Ovary (tissue), 9 donors: Measurements from ENCODE around the gene KCNA5. TPM values are rescaled to one million over a fixed set of nuclear protein-coding genes. Genes with fewer than 3 reads are reported as not detected.

ENCODE experiments used
- DNase-seq, 5 donors: peaks; one replicate each; pipeline ENCODE4 v3.0.0-alpha.2; 2019 to 2020
- H3K27ac ChIP-seq, 2 donors: fragments of 200-600 bp; one replicate each; pipeline versions ENCODE4 v1.5.1 to v1.8.0; 2019 to 2022
- H3K27me3 ChIP-seq: fragments of 200-600 bp; one replicate; pipeline ENCODE4 v1.8.0; 2022
- H3K36me3 ChIP-seq: fragments of 200-600 bp; sonication (generic); one replicate; pipeline ENCODE4 v1.5.1; 2019
- H3K4me1 ChIP-seq: one replicate; pipeline ENCODE4 v1.8.1; 2013; ENCODE audit warnings: mild to moderate bottlenecking, moderate library complexity; ENCODE audit not compliant: insufficient read depth
- H3K4me3 ChIP-seq: fragments of 200-600 bp; sonication (generic); one replicate; pipeline ENCODE4 v1.5.1; 2017
- H3K9me3 ChIP-seq, 2 donors: fragments of 200-600 bp in 1 of 2; sonication (generic) in 1 of 2; one replicate each; pipeline versions ENCODE4 v1.5.1 to v1.8.1; 2013 to 2019; ENCODE audit warnings: mild to moderate bottlenecking in 1 of 2, moderate library complexity in 1 of 2
- CTCF ChIP-seq, 3 donors: fragments of 450-650 bp in 2 of 3; fragments of 200-600 bp in 1 of 3; IDR thresholded peaks; one replicate each; pipeline versions ENCODE4 v1.5.1 to v1.8.0; 2016 to 2022; ENCODE audit warnings: antibody characterized with exemption in 3 of 3, mild to moderate bottlenecking in 1 of 3
- EP300 ChIP-seq: sonication (generic); formaldehyde crosslinking; IDR thresholded peaks from one replicate; pipeline ENCODE4 v1.6.1; 2017; ENCODE audit warnings: antibody characterized with exemption
- POLR2A ChIP-seq: fragments of 450-650 bp; IDR thresholded peaks from one replicate; pipeline ENCODE4 v1.6.1; 2017; ENCODE audit warnings: antibody characterized with exemption, mild to moderate bottlenecking, moderate library complexity
- WGBS, 3 donors: extraction: QIAGEN DNeasy Blood & Tissue Kit in 1 of 3; methylation state at CpG; one replicate each; pipeline versions ENCODE4 v1.1.5 to v1.1.7; 2013 to 2017; 5-methylcytosine and 5-hydroxymethylcytosine counted together
- intact Hi-C, 4 donors: fragments of 100-400 bp; cut with DNase I; formaldehyde crosslinking; loops; one replicate each; pipeline versions ENCODE4 v1.11.0 to v1.15.1; 2022 to 2023
- polyA plus RNA-seq, 2 donors: library from polyadenylated mRNA; stranded (reverse); fragments of 200-250 nt in 1 of 2; fragments of 350-450 nt in 1 of 2; fragmentation: Illumina TruSeq in 1 of 2; extraction: RNeasy Lipid Tissue Mini Kit (QIAGEN cat#74804) in 1 of 2; gene quantifications; one replicate each; pipeline ENCODE4 v1.2.3, GENCODE V29; 2013 to 2014
- total RNA-seq, 7 donors: library from RNA; depleted of rRNA in 2 of 7; stranded (reverse); fragments of >200 nt in 2 of 7; fragmentation: NEBNext Ultra II Directional in 3 of 7; extraction: Animal tissue kit (Norgen Biotek cat#: 25700) in 3 of 7; gene quantifications; one replicate each; pipeline versions ENCODE4 v1.1.0 to v1.2.4, GENCODE V29; 2016 to 2023
- donor health status: DM: no; HTN: no; CAD: no; lungs with moderate emphysema.
- donor health status: DM: no; HTN: no; CAD: no.
- donor health status: Bipolar disorder and iron deficiency.
- donor health status: DM: yes; HTN: yes; CAD: no.
- donor health status: DM: no; HTN: no; CAD: no.
- donor health status: DM: yes; HTN: yes; CAD: no.

Gene KCNA5
- total and polyA plus RNA-seq, 9 donors: 0.34 to 3.5 (median 0.74) TPM

DNA sequence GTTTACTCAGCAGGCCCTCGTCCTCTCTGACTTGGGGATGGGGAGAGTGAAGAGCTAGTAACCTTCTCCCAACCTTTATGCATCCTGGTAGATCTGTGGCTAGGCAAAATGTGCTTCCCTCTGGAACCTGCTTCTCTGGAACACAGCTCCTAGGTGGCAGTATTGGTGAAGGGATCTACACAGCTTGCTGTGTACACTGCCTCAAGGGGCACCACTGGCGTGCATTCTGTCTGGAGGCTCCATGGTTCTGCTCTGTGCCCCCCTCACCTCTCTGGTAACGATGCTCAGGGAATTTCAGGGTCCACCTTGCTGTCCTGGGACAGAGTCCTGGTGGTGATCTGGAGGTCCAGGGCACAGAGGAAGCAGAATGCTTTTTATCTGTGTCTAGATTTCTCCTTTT, 43.5 kb upstream of the KCNA5 start:
- no peak overlapping the region for H3K27ac ChIP-seq
- intact Hi-C loops: loop anchor here in 1 of 4 donors (5.0 kb wide), 1 partner anchor 138 kb away; no protein-coding TSS in a partner anchor
- no peaks in the 10 kb centered on the region for H3K9me3 ChIP-seq
- no peaks in the 10 kb centered on the region for H3K36me3 ChIP-seq
- no peak for TF ChIP-seq EP300
- no peak for TF ChIP-seq POLR2A
- TF ChIP-seq CTCF (IDR thresholded peaks at IDR 0.05): no peak
- H3K27me3 ChIP-seq: no peaks in the 10 kb centered on the region
- no peak for DNase-seq
- H3K4me3 ChIP-seq: no peak overlapping the region
- 62 to 75% (median 67%) methylated on average over 3 of the region's 3 CpGs for WGBS, 3 donors
- no peaks in the 10 kb centered on the region for H3K4me1 ChIP-seq

- Histone ChIP-seq H3K36me3 (no peaks in the 10 kb centered on the region), H3K27me3 (no peaks in the 10 kb centered on the region), H3K4me1 (no peaks in the 10 kb centered on the region), H3K4me3 (no peak overlapping the region), H3K9me3 (no peaks in the 10 kb centered on the region), H3K27ac (no peak overlapping the region)
- WGBS, 3 donors: 52 to 73% (median 69%) methylated on average over 8 of the region's 8 CpGs
- DNase-seq: no peak
- no peak for TF ChIP-seq POLR2A
- TF ChIP-seq EP300: no peak
- no peak for TF ChIP-seq CTCF (IDR thresholded peaks at IDR 0.05)
- intact Hi-C loops: loop anchor here in 1 of 4 donors (5.0 kb wide), 1 partner anchor 139 kb away; no protein-coding TSS in a partner anchor
Measured at GRCh38 chr12:5000658-5001385, 42.9 kb upstream of the KCNA5 start.

DNA sequence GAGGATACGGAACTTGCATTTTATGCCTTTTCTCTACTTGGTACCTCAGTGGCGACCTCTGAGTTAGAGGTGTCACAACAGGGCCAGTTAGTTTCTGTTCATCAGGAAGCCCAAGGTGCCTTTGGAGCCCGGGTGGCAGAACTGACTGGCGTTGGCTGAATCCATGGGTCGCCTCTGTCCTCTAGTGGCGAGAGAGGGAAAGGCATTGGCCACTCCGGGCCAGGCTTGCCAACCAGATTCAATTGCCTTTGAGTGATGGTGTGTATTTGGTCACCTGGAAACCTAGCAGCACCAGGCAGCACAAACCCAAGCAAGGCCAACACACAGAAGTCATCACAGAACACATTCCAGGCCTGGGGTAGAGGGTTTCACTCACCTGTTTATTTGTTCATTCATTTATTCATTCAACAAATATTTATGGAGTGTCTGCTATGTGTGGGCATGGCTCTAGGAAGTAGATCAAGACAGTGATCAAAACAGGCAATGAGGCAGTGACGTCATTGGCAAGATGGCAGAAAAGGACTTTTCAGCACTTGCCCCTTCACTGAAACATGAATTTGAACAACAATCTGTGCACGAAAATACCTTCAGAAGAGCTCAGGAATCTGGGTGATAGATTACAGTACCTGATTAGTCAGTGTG, 40.5 kb upstream of the KCNA5 start:
- no peak for TF ChIP-seq POLR2A
- no peak for TF ChIP-seq CTCF (IDR thresholded peaks at IDR 0.05)
- DNase-seq: no peak
- intact Hi-C loops: loop anchor here in 1 of 4 donors (5.0 kb wide), 1 partner anchor 141 kb away; no protein-coding TSS in a partner anchor

DNA sequence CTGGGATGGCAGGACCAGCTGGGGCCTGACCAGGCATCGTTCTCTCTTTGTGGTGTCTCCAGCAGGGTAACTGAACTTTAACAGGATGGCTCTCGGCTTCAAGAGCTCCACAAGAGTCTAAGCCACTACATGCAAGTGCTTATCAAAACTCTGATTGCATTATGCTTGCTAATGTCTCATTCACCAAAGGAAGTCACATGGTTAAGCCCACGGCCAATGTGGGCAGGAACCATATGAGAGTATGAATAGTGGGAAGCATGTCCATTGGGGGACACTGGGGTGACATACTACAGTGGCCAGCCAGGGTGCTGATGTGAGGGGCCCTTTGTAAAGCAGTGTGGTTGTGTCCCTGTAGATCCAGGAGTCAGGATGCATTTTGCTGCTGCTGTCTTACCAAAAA, 35.0 kb upstream of the KCNA5 start:
- DNase-seq: no peak

More for the DNA sequence above, 40.5 kb upstream of the KCNA5 start:
- Histone ChIP-seq H3K27ac (no peak overlapping the region), H3K4me3 (no peak overlapping the region), H3K36me3 (no peaks in the 10 kb centered on the region), H3K9me3 (no peaks in the 10 kb centered on the region), H3K27me3 (no peaks in the 10 kb centered on the region), H3K4me1 (no peaks in the 10 kb centered on the region)
- WGBS, 3 donors: 25 to 31% (median 28%) methylated on average over 6 to 9 of the region's 9 CpGs

More for the DNA sequence above, 35.0 kb upstream of the KCNA5 start:
- Histone ChIP-seq H3K36me3 (no peaks in the 10 kb centered on the region), H3K27ac (no peak overlapping the region), H3K4me1 (no peaks in the 10 kb centered on the region), H3K9me3 (no peaks in the 10 kb centered on the region), H3K27me3 (no peaks in the 10 kb centered on the region), H3K4me3 (no peak overlapping the region)
- TF ChIP-seq POLR2A (no peak), CTCF (IDR thresholded peaks at IDR 0.05) (no peak), EP300 (no peak)
- WGBS, 3 donors: 67 to 82% (median 74%) methylated on average over 3 of the region's 3 CpGs
- intact Hi-C loops: no loop called here
